ENCODE data around the gene KIAA0825.

KIAA0825 gene

GRCh38 chr5:94263068-94263467 is 355.3 kb downstream of the KIAA0825 start:
- Histone ChIP-seq H3K27me3 (ENCODE audit: control insufficient read depth, insufficient read depth, low read length) (no peaks in the 10 kb centered on the region), H3K27ac (no peak overlapping the region), H3K9me3 (ENCODE audit: control insufficient read depth, low read length) (no peaks in the 10 kb centered on the region), H3K36me3 (ENCODE audit: control insufficient read depth, insufficient read depth, low read length) (no peaks in the 10 kb centered on the region), H2AFZ (no peak overlapping the region), H3K9ac (no peak overlapping the region), H3K79me2 (no peaks in the 10 kb centered on the region), H3K4me2 (ENCODE audit: low read length) (no peak overlapping the region), H3K4me1 (no peaks in the 10 kb centered on the region), H3K4me3 (ENCODE audit: low read depth, low read length) (no peak overlapping the region)
- TF ChIP-seq, protein P1, sequence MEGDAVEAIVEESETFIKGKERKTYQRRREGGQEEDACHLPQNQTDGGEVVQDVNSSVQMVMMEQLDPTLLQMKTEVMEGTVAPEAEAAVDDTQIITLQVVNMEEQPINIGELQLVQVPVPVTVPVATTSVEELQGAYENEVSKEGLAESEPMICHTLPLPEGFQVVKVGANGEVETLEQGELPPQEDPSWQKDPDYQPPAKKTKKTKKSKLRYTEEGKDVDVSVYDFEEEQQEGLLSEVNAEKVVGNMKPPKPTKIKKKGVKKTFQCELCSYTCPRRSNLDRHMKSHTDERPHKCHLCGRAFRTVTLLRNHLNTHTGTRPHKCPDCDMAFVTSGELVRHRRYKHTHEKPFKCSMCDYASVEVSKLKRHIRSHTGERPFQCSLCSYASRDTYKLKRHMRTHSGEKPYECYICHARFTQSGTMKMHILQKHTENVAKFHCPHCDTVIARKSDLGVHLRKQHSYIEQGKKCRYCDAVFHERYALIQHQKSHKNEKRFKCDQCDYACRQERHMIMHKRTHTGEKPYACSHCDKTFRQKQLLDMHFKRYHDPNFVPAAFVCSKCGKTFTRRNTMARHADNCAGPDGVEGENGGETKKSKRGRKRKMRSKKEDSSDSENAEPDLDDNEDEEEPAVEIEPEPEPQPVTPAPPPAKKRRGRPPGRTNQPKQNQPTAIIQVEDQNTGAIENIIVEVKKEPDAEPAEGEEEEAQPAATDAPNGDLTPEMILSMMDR (IDR thresholded peaks at IDR 0.05) = no peak

DNA sequence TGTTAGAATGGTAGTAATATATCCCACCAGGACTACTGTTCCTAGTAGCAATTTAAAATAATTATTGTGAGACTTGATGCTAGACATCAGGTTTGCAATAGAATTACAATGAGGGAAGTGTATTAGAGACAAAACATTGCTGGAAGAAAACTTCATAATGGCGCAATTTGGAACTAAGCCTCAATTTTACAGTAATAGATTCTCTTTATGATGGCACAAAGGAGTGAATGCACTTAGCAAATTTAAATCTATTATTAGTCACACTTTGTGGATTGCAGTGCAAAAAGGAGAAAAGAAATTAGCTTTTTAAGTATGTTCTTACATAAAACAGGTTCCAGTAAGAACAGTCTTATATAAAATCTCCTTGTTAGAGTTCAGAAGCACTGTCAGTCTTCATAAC is 358.3 kb downstream of the KIAA0825 start:
- H3K4me1 ChIP-seq = no peaks in the 10 kb centered on the region
- no peaks in the 10 kb centered on the region for H3K9me3 ChIP-seq (ENCODE audit: control insufficient read depth, low read length)

DNA sequence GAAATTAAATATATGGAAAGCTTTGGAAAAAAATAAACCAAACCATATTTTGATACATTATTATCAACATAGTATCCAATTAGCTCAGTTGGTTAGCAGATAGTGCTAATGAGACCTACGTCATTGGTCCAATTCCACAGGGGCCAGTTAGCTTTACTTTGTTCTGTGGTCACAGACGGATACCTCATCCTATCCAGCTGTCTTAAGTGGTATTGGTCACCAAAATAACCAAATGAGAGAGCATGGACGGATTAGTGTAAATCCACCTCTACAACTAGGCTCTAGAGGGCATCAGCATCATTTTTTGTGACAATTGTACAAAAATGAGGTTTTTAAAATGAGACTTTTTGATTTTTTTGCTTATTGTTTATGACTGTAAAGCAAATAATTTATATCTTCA is 364.2 kb downstream of the KIAA0825 start:
- no peak overlapping the region for H3K4me3 ChIP-seq (ENCODE audit: low read depth, low read length)
- H3K79me2 ChIP-seq = no peaks in the 10 kb centered on the region
- H3K4me2 ChIP-seq (ENCODE audit: low read length) = no peak overlapping the region
- no peak overlapping the region for H3K9ac ChIP-seq
- TF ChIP-seq, protein P1 (IDR thresholded peaks at IDR 0.05) = no peak
- no peaks in the 10 kb centered on the region for H3K36me3 ChIP-seq (ENCODE audit: control insufficient read depth, insufficient read depth, low read length)
- no peak overlapping the region for H2AFZ ChIP-seq
- no peak overlapping the region for H3K27ac ChIP-seq
- H3K9me3 ChIP-seq (ENCODE audit: control insufficient read depth, low read length) = no peaks in the 10 kb centered on the region
- H3K4me1 ChIP-seq = no peaks in the 10 kb centered on the region
- H3K27me3 ChIP-seq (ENCODE audit: control insufficient read depth, insufficient read depth, low read length) = no peaks in the 10 kb centered on the region

More for the DNA sequence above, 358.3 kb downstream of the KIAA0825 start:
- no peak overlapping the region for H3K27ac ChIP-seq
- no peak overlapping the region for H3K4me2 ChIP-seq (ENCODE audit: low read length)
- H3K79me2 ChIP-seq = no peaks in the 10 kb centered on the region
- H3K36me3 ChIP-seq (ENCODE audit: control insufficient read depth, insufficient read depth, low read length) = no peaks in the 10 kb centered on the region
- H3K4me3 ChIP-seq (ENCODE audit: low read depth, low read length) = no peak overlapping the region
- H2AFZ ChIP-seq = no peak overlapping the region
- TF ChIP-seq, protein P1 (IDR thresholded peaks at IDR 0.05) = no peak
- no peak overlapping the region for H3K9ac ChIP-seq
- no peaks in the 10 kb centered on the region for H3K27me3 ChIP-seq (ENCODE audit: control insufficient read depth, insufficient read depth, low read length)

GRCh38 chr5:94250985-94251384 is 367.4 kb downstream of the KIAA0825 start:
- no peak overlapping the region for H3K4me2 ChIP-seq (ENCODE audit: low read length)
- H3K9ac ChIP-seq = no peak overlapping the region
- no peaks in the 10 kb centered on the region for H3K79me2 ChIP-seq
- no peak overlapping the region for H2AFZ ChIP-seq
- no peaks in the 10 kb centered on the region for H3K9me3 ChIP-seq (ENCODE audit: control insufficient read depth, low read length)
- TF ChIP-seq, protein P1 (IDR thresholded peaks at IDR 0.05) = no peak
- no peaks in the 10 kb centered on the region for H3K36me3 ChIP-seq (ENCODE audit: control insufficient read depth, insufficient read depth, low read length)
- H3K27me3 ChIP-seq (ENCODE audit: control insufficient read depth, insufficient read depth, low read length) = no peaks in the 10 kb centered on the region
- H3K27ac ChIP-seq = no peak overlapping the region
- no peak overlapping the region for H3K4me3 ChIP-seq (ENCODE audit: low read depth, low read length)
- no peaks in the 10 kb centered on the region for H3K4me1 ChIP-seq

- H3K79me2 ChIP-seq = no peaks in the 10 kb centered on the region
- H3K9me3 ChIP-seq (ENCODE audit: control insufficient read depth, low read length) = no peaks in the 10 kb centered on the region
- no peaks in the 10 kb centered on the region for H3K4me1 ChIP-seq
- H2AFZ ChIP-seq = no peak overlapping the region
- no peaks in the 10 kb centered on the region for H3K36me3 ChIP-seq (ENCODE audit: control insufficient read depth, insufficient read depth, low read length)
- no peak overlapping the region for H3K4me3 ChIP-seq (ENCODE audit: low read depth, low read length)
- TF ChIP-seq, protein P1 (IDR thresholded peaks at IDR 0.05) = no peak
- H3K9ac ChIP-seq = no peak overlapping the region
- no peaks in the 10 kb centered on the region for H3K27me3 ChIP-seq (ENCODE audit: control insufficient read depth, insufficient read depth, low read length)
- H3K4me2 ChIP-seq (ENCODE audit: low read length) = no peak overlapping the region
- no peak overlapping the region for H3K27ac ChIP-seq
Observed at GRCh38 chr5:94249430-94249829, 369.0 kb downstream of the KIAA0825 start.
